GM18505 (cell line): Measurements from ENCODE around the gene CIT.

Experiments
- ATAC-seq: cut with Tn5 transposase; IDR thresholded peaks from one replicate; pipeline ENCODE4 v1.9.1; 2021; ENCODE audit not compliant: unreplicated experiment
- POLR2A ChIP-seq: IDR thresholded peaks from 4 replicates; pipeline ENCODE4 v1.6.1; 2011; ENCODE audit warnings: borderline replicate concordance; ENCODE audit not compliant: insufficient read depth, insufficient read length; ENCODE audit errors: extremely low read depth

Gene CIT

GRCh38 chr12:119883237-119883636 is 6.1 kb upstream of the CIT start:
- no peak for TF ChIP-seq POLR2A
- no peak for ATAC-seq

DNA sequence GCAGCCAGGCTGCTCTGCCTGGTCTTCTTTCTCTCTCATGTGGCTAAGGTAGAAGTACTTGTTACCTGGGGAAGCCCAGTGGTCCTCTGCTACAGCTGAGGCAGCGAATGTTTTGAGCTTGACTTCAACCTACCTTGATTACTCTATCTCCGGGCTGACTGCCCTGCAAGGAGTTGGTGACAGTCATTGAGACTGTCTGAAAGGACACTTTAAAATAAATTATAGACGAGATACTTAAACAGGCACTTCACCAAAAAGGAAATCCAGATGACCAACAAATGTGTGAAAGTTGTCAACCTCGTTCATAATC is 474 bp upstream of the CIT start:
- ATAC-seq = no peak
- no peak for TF ChIP-seq POLR2A

DNA sequence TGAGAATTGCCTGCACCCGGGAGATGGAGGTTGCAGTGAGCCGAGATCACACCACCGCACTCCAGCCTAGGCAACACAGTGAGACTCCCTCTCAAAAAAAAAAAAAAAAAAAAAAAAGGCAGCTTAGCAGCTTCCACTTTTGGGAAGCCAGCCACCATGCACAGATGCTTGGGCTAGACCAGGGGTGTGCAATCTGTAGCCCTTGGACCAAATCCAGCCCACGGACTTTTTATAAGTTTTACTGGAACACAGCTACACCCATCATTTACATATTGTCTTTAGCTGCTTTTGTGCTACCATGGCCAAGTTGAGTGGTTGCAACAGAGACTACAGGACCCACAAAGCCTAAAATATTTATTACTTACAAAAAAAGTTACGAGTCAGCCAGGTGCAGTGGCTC is 6.7 kb downstream of the CIT start:
- TF ChIP-seq POLR2A = no peak
- ATAC-seq = no peak

DNA sequence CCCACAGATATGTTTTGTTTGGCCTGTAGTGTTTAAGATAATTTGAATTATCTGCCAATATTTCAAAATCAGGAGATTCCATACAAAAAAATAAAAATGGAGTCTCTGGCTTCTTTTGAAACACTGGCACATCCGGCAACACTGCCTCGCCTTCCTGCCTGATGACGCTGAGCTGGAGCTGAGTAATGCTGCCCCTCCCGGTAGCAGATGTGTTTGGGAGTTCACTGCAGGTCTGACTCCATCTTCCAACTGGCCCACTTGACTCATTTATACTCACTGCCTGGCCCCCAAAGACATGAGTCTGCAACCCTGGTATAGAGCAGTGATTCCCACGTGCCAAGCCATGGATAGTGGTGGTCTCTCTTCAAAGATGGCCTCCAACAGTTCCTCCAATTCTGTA is 7.4 kb downstream of the CIT start:
- ATAC-seq = no peak
- TF ChIP-seq POLR2A = no peak

DNA sequence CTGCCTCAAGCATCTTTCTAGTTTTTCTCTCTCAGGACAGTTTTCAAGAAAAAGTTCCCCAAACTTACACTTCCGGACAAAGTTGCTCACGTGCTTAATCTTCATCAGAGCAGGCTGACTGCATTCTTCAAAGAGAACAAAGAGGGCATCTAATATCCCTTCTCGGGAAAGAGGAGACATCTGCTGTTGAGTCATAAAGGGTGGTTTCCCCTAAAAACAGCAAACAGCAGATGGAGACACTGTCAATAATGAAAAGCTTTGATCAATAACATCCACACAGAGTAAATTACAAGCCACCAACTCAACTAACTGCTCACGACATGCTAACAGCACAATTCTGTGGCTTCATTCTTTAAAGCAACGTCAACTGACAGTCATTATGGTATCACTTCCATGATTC is 8.1 kb downstream of the CIT start:
- TF ChIP-seq POLR2A = no peak
- no peak for ATAC-seq

DNA sequence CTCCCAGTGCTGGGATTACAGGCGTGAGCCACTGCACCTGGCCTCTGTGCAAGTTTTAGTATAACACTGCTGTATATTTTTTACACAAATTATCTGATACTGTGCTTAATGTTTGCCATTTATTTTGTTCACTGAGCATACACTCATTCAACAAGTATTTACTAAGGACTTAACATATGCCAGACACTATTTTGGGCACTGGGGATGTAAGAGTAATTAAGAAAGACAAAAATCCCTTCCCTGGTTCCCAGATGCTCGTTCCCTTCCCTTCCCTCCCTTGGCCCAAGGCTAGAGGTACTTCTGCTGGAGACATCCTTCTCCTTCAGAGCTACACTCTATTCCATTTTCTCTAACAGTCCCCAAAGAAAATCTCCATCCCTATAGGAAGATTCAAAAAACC is 12.5 kb downstream of the CIT start:
- ATAC-seq = no peak

GRCh38 chr12:119859241-119859640 is 17.9 kb downstream of the CIT start:
- ATAC-seq = no peak
- no peak for TF ChIP-seq POLR2A

More for the DNA sequence above, 12.5 kb downstream of the CIT start:
- no peak for TF ChIP-seq POLR2A

DNA sequence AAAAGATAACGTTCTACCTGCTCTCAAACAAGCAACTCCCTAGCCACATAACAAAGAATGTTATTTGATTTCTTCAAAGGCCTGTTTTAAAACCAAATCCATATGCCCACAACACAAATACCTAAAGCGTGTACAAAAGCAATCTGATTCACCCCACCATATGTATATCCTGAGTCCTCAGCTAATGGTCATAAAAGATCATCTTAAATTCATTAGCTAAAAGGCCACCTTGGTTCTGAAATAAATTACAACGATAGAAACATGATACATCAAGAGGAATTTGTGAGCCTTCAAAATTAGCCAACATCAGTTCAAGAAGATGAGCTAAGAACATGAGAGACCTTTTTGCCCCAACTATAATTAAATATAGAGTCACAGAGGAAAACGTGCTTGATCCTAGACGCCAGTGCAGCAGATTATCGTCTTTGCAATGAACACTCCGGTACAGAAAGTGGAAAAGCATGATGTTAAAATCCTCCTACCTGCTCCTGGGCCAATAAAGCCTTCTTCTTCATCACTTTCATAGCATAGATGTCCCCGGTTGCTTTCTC is 20.0 kb downstream of the CIT start:
- no peak for TF ChIP-seq POLR2A
- no peak for ATAC-seq

DNA sequence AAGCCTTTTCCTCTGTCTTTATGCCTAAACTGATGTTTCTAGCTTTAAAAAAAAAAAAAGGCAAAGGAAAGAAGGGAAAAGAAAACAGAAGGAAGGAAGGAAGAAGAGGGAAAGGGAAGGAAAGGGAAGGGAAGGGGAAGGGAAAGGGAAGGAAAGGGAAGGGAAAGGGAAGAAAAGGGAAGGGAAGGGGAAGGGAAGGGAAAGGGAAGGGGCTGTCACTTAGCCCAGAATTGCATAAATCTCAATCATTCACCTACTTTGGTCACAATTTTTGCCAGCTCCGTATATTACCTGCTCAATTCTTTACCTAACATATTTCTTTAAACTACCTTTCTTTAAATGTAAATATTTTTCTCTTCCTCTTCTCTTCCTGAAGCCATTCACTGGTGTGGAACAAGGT is 26.8 kb downstream of the CIT start:
- TF ChIP-seq POLR2A = no peak
- ATAC-seq = no peak

GRCh38 chr12:119843100-119843499 is 34.0 kb downstream of the CIT start:
- no peak for ATAC-seq

GRCh38 chr12:119842380-119842779 is 34.7 kb downstream of the CIT start:
- TF ChIP-seq POLR2A = no peak
- no peak for ATAC-seq

More at GRCh38 chr12:119843100-119843499, 34.0 kb downstream of the CIT start:
- TF ChIP-seq POLR2A = no peak

DNA sequence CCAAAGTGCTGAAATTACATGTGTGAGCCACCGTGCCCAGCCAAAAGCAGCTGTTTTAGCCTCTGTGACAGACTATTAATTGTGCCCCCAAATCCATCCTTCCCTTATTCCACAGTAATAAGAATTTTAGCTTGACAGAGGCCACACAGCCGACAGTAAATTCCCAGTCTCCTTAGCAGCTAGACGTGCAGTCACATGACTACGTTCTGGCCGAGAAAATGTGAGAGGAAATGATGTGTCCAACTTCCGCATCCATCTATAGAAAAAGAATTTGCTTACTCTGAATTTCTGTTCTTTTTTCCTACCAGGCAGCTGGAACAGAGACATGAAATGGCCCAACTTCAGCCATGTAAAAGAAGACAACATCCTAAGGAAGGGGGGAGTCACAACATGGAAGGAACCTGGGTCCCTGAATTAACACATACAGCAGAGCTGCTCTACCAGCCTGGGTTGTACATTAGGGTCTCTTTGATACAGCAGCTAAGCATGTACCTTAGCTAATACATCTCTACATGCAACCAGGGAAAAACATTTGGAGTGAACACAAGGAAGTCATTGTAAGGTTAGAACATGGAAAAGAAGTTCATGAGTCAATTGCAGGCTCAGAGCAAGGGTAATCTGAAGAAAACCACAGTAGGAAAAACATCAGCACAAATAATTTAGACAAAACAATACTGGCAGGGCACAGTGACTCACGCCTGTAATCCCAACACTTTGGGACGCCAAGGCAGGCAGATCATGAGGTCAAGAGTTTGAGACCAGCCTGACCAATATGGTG is 35.5 kb downstream of the CIT start:
- no peak for TF ChIP-seq POLR2A
- ATAC-seq = no peak

- ATAC-seq = no peak
- TF ChIP-seq POLR2A = no peak
Observed at GRCh38 chr12:119840582-119840981, 36.5 kb downstream of the CIT start.

DNA sequence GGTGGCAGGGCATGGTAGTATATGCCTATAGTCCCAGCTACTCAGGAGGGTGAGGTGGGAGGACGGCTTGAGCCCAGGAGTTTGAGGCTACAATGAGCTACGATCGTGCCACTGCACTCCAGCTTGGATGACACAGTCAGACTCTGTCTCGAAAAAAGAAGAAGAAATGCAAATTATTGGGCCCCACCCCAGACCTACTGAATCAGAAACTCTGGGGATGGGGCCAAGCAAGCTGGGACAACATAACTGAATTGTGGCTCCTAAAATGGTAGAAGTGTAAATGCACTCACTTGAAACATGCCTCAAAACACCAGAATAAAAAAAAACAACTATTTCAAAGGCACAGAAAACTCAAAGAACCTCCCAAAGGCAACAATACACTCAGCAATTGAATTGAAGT is 37.0 kb downstream of the CIT start:
- TF ChIP-seq POLR2A = no peak
- no peak for ATAC-seq
